ENCODE results near the gene CABP4.
"Not testable (repeated sequence)": the region's sequence is repeated elsewhere in the genome, so short reads cannot be mapped to it uniquely, and the experiment has no call there.

Gene CABP4

GRCh38 chr11:67419325-67420049 lies 35.7 kb upstream of the CABP4 start:
- DNase-seq: no peak

GRCh38 chr11:67420147-67420645 lies 35.0 kb upstream of the CABP4 start:
- no peak for DNase-seq

DNA sequence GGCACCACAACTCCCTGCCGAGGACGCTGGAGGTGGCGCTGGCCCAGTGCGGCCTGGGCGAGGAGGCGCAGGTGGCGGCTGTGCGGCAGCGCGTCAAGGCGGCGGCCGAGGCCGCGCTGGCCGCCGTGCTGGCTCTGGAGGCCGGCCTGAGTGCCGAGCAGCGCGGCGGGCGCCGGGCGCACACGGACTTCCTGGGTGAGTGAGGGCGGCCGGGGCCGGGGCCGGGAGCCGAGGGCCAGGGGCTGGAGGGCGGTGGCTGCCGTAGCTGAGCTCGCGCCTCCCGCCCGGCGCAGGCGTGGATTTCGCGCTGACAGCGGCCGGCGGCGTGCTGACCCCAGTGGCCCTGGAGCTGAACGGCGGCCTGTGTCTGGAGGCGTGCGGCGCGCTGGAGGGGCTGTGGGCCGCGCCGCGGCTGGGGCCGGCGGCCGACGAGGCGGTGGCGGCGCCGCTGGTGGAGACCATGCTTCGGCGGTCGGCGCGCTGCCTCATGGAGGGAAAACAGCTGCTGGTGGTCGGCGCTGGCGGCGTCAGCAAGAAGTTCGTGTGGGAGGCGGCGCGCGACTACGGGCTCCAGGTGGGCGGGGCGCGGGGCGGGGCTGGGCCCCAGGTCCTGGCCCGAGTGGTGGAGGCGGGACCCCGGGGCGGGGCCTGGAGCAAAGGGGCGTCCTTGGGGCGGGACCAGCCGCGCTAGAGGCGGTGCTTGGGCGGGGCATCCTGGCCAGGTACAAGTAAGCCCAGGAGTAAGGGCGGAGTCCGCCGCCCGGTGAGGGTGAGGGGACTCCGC lies 34.3 kb upstream of the CABP4 start:
- peak; percentile 99 for DNase-seq

DNA sequence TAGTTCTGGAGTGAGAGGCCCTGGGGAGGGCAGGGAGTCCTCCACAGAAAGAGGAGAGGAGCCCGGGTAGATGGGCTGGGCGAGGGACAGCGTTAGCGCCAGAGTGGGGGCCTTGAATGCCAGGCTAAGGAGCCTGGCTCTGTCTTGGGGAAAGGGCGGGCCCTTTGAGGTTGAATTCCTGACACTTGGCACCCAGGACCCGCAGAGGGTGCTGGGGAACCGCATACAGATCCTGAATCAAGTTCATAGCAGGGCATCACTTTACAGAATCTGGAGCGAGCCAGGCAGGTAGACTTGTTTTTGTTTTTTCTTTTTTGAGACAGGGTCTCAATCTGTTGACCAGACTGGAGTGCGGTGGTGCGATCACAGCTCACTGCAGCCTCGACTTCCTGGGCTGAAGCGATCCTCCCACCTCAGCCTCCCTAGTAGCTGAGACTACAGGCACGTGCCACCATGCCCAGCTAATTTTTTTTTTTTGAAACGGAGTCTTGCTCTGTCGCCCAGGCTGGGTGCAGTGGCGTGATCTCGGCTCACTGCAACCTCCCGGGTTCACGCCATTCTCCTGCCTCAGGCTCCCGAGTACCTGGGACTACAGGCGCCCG lies 33.6 kb upstream of the CABP4 start:
- no peak for DNase-seq

DNA sequence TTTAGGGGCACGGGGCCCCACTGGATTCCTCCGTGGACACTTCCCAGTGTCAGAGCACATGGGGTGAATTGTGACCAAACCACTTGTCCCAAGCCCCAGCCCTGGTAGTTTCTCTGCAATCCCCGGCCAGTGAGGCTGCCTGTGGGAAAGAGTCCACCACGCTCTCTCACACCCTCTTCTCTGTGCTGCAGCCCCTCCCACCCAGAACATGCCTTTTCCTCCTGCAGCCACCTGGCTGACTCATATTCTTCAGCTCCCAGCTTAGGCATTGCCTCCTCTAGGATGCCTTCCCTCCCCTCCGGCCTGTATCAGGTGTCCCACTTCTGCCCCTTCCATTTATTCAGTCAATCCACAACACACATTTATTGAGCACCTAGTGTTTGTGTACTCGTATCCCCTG lies 32.3 kb upstream of the CABP4 start:
- no peak for DNase-seq

DNA sequence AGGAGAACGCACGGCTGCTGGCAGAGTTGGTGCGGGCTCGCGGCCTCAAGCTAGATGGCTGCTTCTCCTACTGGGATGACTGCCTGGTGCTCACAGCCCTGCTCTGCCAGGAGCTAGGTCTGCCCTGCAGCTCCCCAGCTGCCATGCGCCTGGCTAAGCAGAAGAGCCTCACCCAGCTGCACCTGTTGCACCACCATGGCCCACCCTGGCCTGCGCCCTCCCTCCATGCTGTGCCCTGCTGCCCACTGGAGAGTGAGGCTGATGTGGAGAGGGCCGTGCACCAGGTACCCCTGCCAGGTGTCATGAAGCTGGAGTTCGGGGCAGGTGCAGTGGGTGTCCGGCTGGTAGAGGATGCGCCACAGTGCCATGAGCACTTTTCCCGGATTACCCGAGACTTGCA lies 31.7 kb upstream of the CABP4 start:
- no peak for DNase-seq

DNA sequence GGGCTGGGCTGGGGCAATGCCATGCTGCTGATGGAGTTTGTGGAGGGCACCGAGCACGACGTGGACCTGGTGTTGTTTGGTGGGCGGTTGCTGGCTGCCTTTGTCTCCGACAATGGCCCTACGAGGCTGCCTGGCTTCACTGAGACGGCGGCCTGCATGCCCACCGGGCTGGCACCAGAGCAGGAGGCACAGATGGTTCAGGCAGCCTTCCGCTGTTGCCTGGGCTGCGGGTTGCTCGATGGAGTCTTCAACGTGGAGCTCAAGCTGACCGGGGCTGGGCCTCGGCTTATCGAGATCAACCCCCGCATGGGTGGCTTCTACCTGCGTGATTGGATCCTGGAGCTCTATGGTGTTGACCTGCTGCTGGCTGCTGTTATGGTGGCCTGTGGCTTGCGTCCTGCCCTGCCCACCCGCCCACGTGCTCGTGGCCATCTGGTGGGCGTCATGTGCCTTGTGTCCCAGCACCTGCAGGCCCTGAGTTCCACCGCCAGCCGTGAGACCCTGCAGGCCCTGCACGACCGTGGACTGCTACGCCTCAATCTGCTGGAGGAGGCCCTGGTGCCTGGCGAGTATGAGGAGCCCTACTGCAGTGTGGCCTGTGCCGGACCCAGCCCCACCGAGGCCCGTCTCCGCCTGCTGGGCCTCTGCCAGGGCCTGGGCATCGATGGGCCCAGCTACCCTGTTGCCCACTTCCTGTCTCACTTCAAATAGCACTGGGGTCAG lies 31.1 kb upstream of the CABP4 start:
- no peak for DNase-seq

GRCh38 chr11:67427364-67427859 lies 27.7 kb upstream of the CABP4 start:
- DNase-seq: not testable (repeated sequence)

GRCh38 chr11:67428052-67429001 lies 26.8 kb upstream of the CABP4 start, which contains the start of gene RPS6KB2:
Gene RPS6KB2, plus strand, starts transcription at chr11:67428494. Its CDS starts 52 bp downstream, at chr11:67428546.
- peak; percentile 100 for DNase-seq

- DNase-seq: no peak
Observed at GRCh38 chr11:67429038-67429668, 26.0 kb upstream of the CABP4 start.

DNA sequence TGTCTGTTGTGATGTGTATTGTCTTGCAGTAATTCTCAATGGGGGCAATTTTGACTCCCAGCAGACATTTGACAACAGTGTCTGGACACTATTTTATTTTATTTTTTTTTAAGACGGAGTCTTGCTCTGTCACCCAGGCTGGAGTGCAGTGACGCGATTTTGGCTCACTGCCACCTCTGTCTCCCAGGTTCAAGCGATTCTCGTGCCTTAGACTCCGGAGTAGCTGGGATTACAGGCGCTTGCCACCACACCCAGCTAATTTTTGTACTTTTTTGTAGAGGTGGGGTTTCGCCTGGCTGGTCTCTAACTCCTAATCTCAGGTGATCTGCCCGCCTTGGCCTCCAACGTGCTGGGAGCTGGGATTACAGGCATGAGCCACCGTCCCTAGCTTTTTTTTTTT lies 25.4 kb upstream of the CABP4 start:
- DNase-seq: no peak

GRCh38 chr11:67431346-67432249 lies 23.6 kb upstream of the CABP4 start:
- DNase-seq: no peak

GRCh38 chr11:67432655-67433349 lies 22.4 kb upstream of the CABP4 start:
- DNase-seq: no peak

DNA sequence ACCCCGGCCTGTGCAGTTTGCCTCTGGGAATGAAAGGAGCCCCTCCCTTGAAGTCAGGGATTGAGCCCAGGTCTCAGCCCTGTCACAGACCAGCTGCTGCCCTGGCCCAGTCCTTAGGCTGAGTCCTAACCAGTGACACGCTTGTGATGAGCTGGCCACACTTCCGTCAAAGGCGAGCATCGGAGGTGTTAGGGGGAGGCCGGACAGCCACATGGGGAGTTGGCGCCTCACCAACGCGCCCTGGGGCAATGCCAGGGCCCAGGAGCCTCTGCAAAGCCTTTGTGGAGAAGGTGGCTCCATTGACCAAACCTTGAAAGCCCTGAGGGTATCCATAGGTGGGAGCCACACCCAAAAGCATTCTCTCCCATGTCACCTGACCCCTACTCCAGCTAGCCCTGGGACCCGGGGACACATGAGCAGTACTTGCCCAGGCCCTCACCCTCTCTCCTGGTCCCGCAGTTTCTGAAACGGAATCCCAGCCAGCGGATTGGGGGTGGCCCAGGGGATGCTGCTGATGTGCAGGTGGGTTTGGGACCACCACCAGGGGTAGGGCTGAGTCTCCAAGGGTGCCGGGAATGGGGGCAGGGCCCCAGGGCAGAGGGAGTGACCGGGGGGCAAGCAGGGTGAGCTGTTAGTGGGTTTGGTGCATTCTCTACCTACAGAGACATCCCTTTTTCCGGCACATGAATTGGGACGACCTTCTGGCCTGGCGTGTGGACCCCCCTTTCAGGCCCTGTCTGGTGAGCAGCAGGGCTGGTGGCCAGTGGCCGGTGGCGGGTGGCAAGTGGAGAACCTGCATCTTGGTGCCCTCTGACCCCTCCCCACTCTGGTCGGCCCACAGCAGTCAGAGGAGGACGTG lies 21.4 kb upstream of the CABP4 start:
- DNase-seq: no peak

- no peak for DNase-seq
Observed at GRCh38 chr11:67434395-67434881, 20.7 kb upstream of the CABP4 start.

DNA sequence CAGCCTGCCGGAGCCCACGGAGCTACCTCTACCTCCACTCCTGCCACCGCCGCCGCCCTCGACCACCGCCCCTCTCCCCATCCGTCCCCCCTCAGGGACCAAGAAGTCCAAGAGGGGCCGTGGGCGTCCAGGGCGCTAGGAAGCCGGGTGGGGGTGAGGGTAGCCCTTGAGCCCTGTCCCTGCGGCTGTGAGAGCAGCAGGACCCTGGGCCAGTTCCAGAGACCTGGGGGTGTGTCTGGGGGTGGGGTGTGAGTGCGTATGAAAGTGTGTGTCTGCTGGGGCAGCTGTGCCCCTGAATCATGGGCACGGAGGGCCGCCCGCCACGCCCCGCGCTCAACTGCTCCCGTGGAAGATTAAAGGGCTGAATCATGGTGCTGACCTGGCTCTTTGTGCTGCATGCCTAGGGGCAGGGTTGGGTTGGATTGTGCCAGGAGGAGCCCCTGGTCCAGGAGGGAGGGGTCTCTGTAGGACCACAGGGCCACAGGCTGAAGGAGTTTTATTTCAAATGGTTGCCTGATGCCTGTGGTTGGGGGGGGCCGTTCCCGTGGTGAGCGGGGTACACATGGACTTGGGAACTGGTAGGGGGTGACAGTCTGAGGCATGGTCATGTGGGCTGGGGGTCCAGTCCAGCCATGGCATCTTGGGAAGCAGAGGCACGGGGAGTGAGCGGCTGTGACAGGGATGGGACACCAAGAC lies 20.0 kb upstream of the CABP4 start:
- no peak for DNase-seq

- DNase-seq: no peak
Observed at GRCh38 chr11:67435727-67436458, 19.3 kb upstream of the CABP4 start.
